NT2/D1 (cell line): ENCODE measurements around the gene EXOSC10.
"Not testable (repeated sequence)": the region's sequence is repeated elsewhere in the genome, so short reads cannot be mapped to it uniquely, and the experiment has no call there.

ENCODE experiments used
- DNase-seq: peaks from one replicate; pipeline ENCODE4 v3.0.0-alpha.2; 2011; ENCODE audit warnings: low read depth, low spot score
- H3K27me3 ChIP-seq: 2 replicates; pipeline ENCODE4 v1.6.0; 2011; ENCODE audit warnings: mild to moderate bottlenecking; ENCODE audit not compliant: insufficient read length, insufficient read depth
- H3K36me3 ChIP-seq: 2 replicates; pipeline ENCODE4 v1.6.1; 2011; ENCODE audit warnings: mild to moderate bottlenecking, low read length, mixed read lengths; ENCODE audit not compliant: insufficient read depth, insufficient read length
- H3K4me1 ChIP-seq: 2 replicates; pipeline ENCODE4 v1.5.1; 2011; ENCODE audit not compliant: insufficient read depth, insufficient read length
- H3K4me3 ChIP-seq: 2 replicates; pipeline ENCODE4 v1.5.1; 2011; ENCODE audit warnings: low read depth; ENCODE audit not compliant: insufficient read length
- H3K9ac ChIP-seq: 2 replicates; pipeline ENCODE4 v1.6.0; 2011; ENCODE audit warnings: low read depth; ENCODE audit not compliant: insufficient read length
- H3K9me3 ChIP-seq: 2 replicates; pipeline ENCODE4 v1.5.1; 2011; ENCODE audit warnings: mild to moderate bottlenecking, low read length; ENCODE audit not compliant: insufficient read depth
- SUZ12 ChIP-seq: IDR thresholded peaks from 2 replicates; pipeline ENCODE4 v1.6.1; 2011; ENCODE audit not compliant: insufficient read length, insufficient read depth; ENCODE audit errors: extremely low read depth
- YY1 ChIP-seq: IDR thresholded peaks from 2 replicates; pipeline ENCODE4 v1.6.1; 2011; ENCODE audit not compliant: insufficient read length, insufficient read depth
- ZNF274 ChIP-seq: IDR thresholded peaks from 2 replicates; pipeline ENCODE4 v1.6.1; 2011; ENCODE audit warnings: mild to moderate bottlenecking, low read depth, low read length

Gene EXOSC10

DNA sequence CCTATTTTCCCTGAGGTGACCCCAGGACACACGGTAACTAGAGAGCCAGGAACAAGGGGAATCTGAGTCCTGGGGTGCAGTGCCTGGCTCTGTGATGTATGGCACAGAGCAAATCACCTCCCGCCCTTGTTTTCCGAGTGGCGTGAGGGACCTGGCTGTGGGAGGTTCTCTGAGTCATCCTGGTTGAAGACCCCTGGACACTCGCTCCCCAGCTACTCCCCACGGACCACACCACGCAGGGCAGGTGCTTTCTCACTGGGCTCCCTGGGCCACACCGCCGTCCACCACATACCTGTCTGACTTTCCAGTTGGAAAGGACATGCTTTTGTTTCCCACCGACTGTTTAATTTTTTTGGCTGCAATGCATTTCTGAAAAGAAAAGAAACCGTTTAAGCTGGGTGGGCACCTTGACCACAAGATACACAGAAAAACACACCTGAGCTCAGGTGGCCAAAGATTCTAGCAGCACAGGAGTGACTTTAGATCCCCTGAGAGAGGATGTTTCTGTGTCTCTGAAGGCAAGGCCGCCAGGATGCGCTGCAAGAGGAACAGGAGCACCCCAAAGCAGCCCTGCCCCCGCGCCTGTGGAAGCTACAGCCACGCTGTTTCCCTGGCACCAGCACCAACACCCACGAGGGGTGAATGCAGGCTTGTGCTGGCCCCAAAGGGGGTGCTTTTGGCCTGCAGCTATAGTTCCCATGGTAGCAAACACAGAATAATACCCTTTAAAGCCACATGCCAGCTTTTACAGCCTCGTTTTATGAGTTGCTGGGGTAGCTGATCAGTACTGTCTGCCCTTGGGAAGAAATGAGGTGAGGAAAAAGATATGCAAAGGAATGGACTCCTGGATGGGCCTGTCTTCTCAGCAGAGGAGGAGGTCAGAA is 31.7 kb downstream of the EXOSC10 start:
- H3K9me3 ChIP-seq: no peaks in the 10 kb centered on the region
- H3K27me3 ChIP-seq: no peaks in the 10 kb centered on the region
- no peaks in the 10 kb centered on the region for H3K4me1 ChIP-seq
- no peak for DNase-seq
- H3K9ac ChIP-seq: no peak overlapping the region
- H3K4me3 ChIP-seq: no peak overlapping the region
- H3K36me3 ChIP-seq: peaks cover 82% of the 10 kb centered on the region
- no peak for TF ChIP-seq SUZ12
- no peak for TF ChIP-seq YY1
- TF ChIP-seq ZNF274: no peak

DNA sequence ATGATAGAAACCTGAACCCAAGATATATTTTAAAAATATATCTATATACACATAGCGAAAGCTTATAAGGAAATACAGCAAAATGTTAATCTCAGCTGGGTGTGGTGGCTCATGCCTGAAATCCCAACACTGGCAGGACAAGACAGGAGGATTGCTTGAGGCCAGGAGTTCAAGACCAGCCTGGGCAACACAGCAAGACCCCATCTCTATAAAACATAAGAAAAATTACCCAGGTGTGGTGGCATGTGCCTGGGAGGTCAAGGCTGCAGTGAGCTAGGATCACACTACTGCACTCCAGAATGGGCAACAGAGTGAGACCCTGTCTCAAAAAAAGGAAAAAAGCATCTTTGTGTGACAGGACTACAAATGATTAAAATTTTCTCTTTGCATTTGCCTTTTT is 33.9 kb downstream of the EXOSC10 start:
- Histone ChIP-seq H3K36me3 (peaks cover 72% of the 10 kb centered on the region), H3K9me3 (no peaks in the 10 kb centered on the region), H3K4me1 (peaks cover 2% of the 10 kb centered on the region), H3K4me3 (no peak overlapping the region), H3K27me3 (no peaks in the 10 kb centered on the region), H3K9ac (no peak overlapping the region)
- no peak for DNase-seq
- TF ChIP-seq SUZ12 (no peak), ZNF274 (no peak), YY1 (no peak)

DNA sequence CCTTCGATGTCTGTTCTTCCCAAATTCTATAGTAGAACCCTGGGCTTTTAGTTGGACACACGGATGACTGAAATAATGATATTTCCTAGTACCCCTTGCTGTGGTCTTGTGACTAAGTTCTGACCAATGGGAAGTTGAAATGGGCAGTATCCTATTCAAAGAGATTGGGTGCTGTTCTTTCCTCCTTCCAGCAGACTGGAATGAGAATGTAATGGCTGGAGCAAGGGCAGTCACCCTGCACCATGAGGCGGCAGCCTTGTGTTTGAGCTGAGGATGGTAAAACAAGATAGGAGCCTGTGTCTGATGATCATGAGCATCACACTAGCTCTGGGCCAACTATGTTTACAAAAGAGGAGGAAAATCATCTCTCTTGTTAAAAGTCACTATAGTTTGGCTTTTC is 34.7 kb downstream of the EXOSC10 start:
- Histone ChIP-seq H3K4me3 (no peak overlapping the region), H3K4me1 (peaks cover 3% of the 10 kb centered on the region), H3K9ac (no peak overlapping the region), H3K27me3 (no peaks in the 10 kb centered on the region), H3K36me3 (peaks cover 64% of the 10 kb centered on the region), H3K9me3 (no peaks in the 10 kb centered on the region)
- TF ChIP-seq ZNF274: no peak
- TF ChIP-seq YY1: no peak
- TF ChIP-seq SUZ12: no peak
- no peak for DNase-seq

DNA sequence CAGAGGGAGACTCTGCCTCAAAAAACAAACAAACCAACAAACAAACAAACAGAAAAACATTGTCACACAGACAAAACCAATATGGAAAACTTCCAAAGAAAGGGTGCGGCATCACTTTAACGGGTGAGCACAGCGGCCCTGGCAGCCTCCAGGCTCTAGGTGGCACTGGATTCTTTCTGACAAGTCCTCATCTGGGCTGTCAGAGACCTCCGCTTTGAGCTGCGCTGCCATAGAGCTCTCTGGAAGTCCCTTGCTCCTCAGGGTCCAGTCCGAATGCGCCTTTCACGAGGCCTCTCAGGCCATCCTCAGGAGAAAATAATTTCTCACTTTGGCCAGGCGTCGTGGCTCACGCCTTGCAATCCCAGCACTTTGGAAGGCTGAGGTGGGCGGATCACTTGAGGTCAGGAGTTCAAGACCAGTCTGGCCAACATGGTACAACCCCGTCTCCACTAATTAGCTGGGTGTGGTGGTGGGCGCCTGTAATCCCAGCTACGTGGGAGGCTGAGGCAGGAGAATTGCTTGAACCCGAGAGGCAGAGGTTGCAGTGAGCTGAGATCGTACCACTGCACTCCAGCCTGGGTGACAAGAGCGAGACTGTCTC is 35.6 kb downstream of the EXOSC10 start:
- not testable (repeated sequence) for H3K9me3 ChIP-seq, DNase-seq, H3K4me1 ChIP-seq, H3K9ac ChIP-seq, H3K4me3 ChIP-seq, H3K27me3 ChIP-seq
- H3K36me3 ChIP-seq: peaks cover 55% of the 10 kb centered on the region

DNA sequence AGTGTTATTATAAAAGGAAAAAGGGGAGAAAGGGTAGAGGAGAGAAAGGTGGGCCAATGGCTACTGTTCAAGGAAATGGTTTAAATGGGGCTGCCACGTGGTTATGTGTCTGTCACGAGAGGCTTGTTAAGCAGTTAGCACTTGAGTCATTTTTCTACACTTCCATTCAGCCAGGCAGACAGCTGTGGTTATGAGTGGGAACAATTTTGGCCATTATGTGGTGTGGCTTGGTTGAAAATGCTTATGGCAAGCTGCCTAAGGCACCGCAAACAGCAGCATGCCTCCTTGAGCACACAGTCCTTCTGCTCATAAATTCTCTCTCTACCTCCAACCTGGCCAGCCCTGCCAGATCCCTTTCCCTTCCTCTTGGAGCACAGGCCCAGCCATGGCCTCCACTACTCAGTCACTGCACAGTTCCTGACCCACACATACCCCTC is 36.7 kb downstream of the EXOSC10 start:
- no peaks in the 10 kb centered on the region for H3K27me3 ChIP-seq
- peaks cover 53% of the 10 kb centered on the region for H3K36me3 ChIP-seq
- H3K4me1 ChIP-seq: peaks cover 3% of the 10 kb centered on the region
- no peak overlapping the region for H3K4me3 ChIP-seq
- no peak for DNase-seq
- no peaks in the 10 kb centered on the region for H3K9me3 ChIP-seq
- H3K9ac ChIP-seq: peak overlapping the region; percentile 21
- TF ChIP-seq SUZ12 (no peak), YY1 (no peak), ZNF274 (no peak)

DNA sequence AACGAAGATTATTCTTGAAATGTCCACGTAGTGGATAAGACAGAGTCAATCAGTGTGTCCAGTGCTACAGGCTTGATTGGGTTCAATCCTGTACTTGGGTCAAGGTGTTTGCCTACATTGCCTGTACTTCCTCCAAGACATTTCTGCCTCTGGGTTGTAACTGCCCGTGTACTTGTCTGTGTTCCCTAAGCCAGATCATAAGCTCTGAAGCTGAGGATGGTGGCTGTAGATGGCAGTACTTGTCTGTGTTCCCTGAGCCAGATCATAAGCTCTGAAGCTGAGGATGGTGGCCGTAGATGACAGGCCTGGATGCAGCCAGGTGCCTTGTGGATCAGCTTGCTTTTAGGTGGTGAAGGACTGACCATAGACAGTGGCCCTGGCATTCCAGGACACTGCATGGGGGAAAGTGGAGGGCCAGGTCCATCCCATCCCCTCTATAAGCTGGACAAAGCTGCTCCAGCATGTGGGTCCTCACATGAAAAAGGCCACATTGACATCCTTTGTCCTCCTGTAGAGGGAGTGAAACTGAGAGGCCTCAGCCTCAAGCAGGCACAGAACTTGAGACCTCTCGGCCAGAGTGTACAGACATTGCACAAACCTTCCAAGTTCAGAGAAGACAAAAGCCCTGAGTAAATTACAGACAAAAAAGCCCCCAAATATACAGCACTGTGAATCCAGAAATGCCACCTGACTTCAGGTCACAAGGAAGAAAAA is 37.9 kb downstream of the EXOSC10 start:
- DNase-seq: no peak
- Histone ChIP-seq H3K4me3 (no peak overlapping the region), H3K27me3 (no peaks in the 10 kb centered on the region), H3K4me1 (peaks cover 3% of the 10 kb centered on the region), H3K9ac (peak overlapping the region; percentile 8), H3K36me3 (peaks cover 57% of the 10 kb centered on the region), H3K9me3 (no peaks in the 10 kb centered on the region)
- no peak for TF ChIP-seq YY1
- no peak for TF ChIP-seq ZNF274
- TF ChIP-seq SUZ12: no peak
